ENCODE data around the gene MEIOSIN. TPM values are rescaled to one million over a fixed set of nuclear protein-coding genes. Genes with fewer than 3 reads are reported as not detected.
"Not testable (repeated sequence)": the region's sequence is repeated elsewhere in the genome, so short reads cannot be mapped to it uniquely, and the experiment has no call there.

The MEIOSIN gene, protein sequence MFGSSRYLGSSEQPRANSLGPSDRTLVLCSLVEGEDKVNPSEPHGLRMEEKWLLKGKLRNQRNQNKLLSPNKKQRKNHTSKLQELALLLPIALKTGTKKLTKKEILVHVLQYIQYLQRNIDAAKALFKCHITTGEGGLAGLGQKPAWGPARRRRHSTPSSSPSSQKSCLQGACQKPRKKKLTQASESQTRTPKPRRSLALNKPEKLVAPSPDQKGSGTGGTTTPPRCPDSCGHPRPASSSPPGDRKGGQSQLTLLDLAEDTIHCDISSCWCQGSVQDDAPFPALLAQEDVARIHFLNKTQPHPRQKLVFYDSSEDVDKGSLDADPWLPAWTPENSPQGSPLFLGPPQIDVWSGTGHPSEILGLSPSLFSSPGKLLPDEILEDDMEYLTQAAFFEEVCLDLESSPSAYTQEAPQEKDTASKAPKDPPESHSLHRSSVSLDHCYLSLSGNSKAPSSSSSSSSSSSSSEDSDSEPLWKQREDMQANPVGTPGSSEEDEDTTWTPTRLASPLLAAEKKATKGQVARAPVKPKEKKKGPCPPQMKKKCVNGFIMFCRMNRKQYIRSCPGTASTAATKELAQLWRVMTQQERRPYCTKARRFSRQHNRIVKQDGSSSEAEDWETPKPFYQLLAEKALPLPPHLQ
- polyA plus RNA-seq (ENCODE audit: insufficient read length in 3 of 3), result not detected
- long read RNA-seq, donor 1, result 0 reads
- long read RNA-seq, donor 2, result 0 reads
- long read RNA-seq, donor 3, result 0 reads
- long read RNA-seq, donor 4, result 0 reads
- long read RNA-seq, donor 5, result 0 reads
- long read RNA-seq, donor 6, result 0 reads
- long read RNA-seq, donor 7, partial matches to known transcripts, result 99 of 99 reads
- long read RNA-seq, donor 7, other reads (novel, unspliced or antisense), result 0 of 99 reads
- long read RNA-seq, donor 8, result 0 reads
- long read RNA-seq, donor 9, result 0 reads
- long read RNA-seq, donor 10, result 0 reads
- long read RNA-seq, donor 11, result 0 reads
- long read RNA-seq, donor 12, result 0 reads
- long read RNA-seq, donor 13, result 0 reads
- long read RNA-seq, donor 14, result 0 reads
- long read RNA-seq, donor 15, result 0 reads
- long read RNA-seq, donor 16, result 0 reads

DNA sequence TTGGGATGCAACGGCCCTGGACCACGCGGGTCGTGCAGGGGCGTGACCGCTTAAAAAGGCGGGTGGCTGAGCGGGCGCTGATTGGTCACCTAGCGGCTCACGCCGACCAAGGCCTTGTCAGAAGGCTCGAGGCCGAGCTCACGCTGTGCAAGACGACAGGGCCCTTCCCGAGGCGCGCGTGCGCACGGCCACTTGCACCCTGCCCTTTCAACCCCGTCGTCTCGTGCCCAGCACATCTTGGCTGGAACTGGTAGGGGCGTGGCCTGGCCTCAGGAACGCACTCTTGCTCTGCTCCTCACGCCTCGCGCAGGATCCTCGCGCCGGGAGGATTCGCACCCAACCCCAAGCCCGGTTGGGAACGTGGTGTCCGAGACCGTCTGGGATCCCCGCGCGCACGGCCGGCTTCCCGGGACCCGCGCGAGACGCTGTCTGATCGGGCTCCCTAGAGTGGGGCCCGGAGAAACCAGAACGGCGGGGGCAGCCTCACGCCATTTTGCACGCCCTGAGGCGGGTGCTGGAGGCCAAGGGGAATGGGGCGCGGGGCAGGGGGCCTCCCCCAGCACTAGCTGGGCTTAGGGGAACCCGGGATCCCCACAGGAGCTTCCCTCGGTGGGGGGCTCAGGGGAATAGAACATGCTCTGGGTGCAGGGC is at the start of gene MEIOSIN:
Gene MEIOSIN (plus strand): TSS at position 280 of the 651 bp plus-strand sequence. CDS start 1,938 bp downstream, outside the sequence.
- DNase-seq, result no peak

- DNase-seq, result not testable (repeated sequence)
Measured at GRCh38 chr19:45685045-45685444, 48.2 kb upstream of the MEIOSIN start.

DNA sequence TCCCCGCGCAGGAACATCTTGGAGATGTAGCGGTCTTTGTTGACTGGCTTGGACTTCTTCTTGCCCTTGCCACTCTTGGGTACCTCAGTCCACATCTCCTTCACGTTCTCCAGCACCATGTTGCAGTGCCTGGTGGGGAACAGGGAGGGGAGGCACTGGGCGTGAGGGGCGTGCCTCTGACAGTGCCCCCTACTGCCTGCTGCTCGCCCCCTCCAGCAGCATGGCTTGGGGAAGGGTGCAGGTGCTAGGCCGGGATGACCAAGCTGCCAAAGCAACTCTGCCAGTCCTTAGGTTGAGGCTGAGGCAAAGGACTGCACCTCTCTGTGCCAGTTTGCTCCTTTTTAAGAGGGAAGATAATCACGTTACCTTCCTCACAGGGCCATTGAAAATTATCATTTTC is 45.6 kb upstream of the MEIOSIN start:
- DNase-seq, result no peak

- DNase-seq, result peak; percentile 95
Measured at GRCh38 chr19:45691516-45692186, 41.6 kb upstream of the MEIOSIN start, which contains the start of gene SNRPD2. Gene SNRPD2, minus strand, starts transcription at chr19:45691953. Its CDS starts 65 bp downstream, at chr19:45691888.

DNA sequence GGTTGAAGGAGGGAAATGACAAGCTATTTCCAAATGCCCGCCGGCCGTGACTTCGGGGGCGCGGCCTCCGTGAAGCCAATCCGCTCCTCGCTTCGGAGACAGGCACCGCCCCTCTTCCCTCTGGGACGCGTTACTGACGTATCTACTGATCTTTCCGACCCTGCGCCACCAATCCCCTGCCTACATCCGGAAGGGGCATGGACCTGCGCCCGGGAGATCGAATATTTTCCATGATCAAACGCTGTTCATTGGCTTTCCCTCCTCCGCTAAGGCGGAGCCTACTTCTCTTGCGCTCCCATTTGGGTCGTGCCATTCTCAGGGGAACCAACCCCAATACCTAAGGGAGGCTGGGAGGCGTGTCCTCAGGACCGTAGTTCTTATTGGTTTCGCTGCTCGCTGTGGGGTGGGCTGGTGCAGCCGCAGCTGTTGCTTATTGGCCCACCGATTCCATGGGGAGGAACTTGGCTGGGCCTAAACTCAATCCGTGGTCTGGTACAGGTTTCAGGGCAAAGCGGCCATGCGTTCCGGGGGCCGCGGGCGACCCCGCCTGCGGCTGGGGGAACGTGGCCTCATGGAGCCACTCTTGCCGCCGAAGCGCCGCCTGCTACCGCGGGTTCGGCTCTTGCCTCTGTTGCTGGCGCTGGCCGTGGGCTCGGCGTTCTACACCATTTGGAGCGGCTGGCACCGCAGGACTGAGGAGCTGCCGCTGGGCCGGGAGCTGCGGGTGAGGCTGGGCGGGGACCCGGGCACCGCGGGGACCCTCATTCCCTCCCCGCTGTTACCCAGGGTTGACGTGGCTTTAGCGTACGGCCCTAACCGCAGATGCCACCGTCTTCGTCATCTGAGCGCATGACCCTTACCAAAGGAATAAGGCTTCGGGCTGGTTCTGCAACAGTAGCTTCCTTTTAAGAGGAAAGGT is 40.8 kb upstream of the MEIOSIN start, which contains the start of gene QPCTL:
Gene QPCTL (plus strand): TSS at position 480 of the 919 bp plus-strand sequence. CDS start 38 bp downstream, at position 518.
- DNase-seq, result peak; percentile 99

GRCh38 chr19:45693106-45693788 is 40.0 kb upstream of the MEIOSIN start:
- DNase-seq, result no peak

- DNase-seq, result no peak
Measured at GRCh38 chr19:45701676-45702075, 31.6 kb upstream of the MEIOSIN start.

DNA sequence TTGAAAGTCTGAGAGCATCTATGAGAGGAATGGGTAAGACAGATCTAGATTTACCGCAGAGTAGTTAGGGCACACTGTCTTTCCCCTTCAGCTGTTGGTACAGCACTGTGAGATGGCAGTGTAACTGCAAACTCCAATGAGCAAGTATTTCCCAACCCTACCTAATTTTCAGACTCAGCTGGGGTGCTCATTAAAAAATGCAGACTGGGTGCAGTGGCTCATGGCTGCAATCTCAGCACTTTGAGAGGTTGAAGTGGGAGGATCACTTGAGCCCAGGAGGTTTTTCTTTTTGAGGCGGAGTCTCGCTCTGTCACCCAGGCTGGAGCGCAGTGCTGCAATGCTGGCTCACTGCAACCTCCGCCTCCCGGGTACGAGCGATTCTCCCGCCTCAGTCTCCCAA is 28.1 kb upstream of the MEIOSIN start:
- no peak for DNase-seq

DNA sequence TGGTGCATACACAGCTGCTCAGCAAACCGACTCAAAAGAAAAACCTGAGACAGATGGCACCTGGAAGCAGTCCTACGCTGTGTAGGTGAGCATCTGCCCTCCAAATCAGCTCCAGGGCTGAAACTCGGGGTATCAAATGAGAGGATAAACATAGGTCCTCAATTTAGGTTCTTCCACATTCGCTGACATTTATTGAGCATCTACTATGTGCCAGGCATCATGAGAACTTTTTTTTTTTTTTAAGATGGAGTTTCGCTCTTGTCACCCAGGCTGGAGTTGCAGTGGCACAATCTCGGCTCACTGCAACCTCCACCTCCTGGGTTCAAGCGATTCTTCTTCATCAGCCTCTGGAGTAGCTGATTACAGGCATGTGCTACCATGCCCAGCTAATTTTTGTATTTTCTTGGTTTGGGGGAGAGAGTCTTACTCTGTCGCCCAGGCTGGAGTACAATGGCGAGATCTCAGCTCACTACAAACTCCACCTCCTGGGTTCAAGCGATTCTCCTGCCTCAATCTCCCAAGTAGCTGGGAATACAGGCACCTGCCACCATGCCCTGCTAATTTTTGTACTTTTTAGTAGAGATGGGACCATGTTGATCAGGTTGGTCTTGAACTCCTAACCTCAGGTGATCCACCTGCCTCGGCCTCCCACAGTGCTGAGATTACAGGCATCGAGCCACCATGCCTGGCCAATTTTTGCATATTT is 27.4 kb upstream of the MEIOSIN start:
- no peak for DNase-seq

- DNase-seq, result no peak
Measured at GRCh38 chr19:45710356-45711130, 22.7 kb upstream of the MEIOSIN start.

GRCh38 chr19:45711851-45712698 is 21.2 kb upstream of the MEIOSIN start:
- DNase-seq, result no peak

DNA sequence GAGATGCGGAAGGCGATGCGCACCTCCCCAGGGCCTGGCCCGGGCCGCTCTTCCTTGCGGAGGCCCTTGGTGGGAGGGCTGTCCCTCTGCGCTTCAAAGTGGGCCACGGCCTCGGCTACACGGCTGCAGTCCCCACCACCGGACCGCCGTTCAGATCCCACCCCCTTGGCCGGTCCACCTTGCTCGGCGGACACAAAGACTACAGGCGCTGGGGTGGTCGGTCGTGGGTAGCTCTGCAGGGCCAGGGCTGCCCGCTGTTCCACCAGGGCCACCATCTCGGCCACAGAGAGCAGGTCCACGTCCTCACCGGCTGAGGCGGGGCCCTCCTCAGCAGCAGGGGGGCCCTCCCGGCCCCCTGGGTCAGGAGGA is 20.6 kb upstream of the MEIOSIN start:
- DNase-seq, result no peak

DNA sequence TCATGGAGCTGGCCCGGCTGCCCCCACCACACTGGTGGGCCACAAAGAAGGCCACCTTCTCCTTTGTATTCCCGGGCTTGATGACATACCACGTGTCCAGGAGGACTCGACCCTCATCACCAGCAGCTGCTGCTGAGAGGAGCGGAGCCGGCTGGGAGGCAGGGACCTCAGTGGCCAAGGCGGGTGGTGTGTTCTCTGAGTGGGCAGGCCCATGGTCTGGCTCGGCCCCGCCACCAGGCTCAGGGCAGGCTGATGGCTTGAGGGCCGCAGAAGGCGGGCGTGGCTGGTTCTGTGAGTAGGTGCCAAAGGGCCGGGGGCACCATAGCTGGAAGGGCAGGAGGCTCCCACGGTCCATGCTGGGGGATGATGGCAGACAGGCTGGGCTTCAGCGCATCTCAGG is 20.1 kb upstream of the MEIOSIN start:
- no peak for DNase-seq

GRCh38 chr19:45715139-45715538 is 18.1 kb upstream of the MEIOSIN start:
- DNase-seq, result no peak

- peak; percentile 31 for DNase-seq
Measured at GRCh38 chr19:45716359-45717130, 16.7 kb upstream of the MEIOSIN start.
